ENCODE results near the gene PWWP2B.

The PWWP2B gene

GRCh38 chr10:132392811-132393694 is 3.9 kb upstream of the PWWP2B start:
- peak overlapping the region; percentile 72 for H3K9ac ChIP-seq (ENCODE audit: low read depth, low read length, poor library complexity, severe bottlenecking)
- H3F3A ChIP-seq (ENCODE audit: low read depth), result 0 out of 2 replicates have a peak, but pooled peaks cover 6% of the 10 kb centered on the region
- peaks cover under 1% of the 10 kb centered on the region for H4K20me1 ChIP-seq (ENCODE audit: insufficient read depth, low read length, poor library complexity, severe bottlenecking)
- peaks cover 14% of the 10 kb centered on the region for H3K79me2 ChIP-seq (ENCODE audit: insufficient read depth, low read length)
- H2AFZ ChIP-seq (ENCODE audit: low read length), result no peak overlapping the region
- peak overlapping the region; percentile 62 for H3K4me2 ChIP-seq (ENCODE audit: low read depth, low read length, poor library complexity, severe bottlenecking)
- H3K9me2 ChIP-seq (replicated peaks; ENCODE audit: low read depth, low read length), result no peaks in the 10 kb centered on the region
- no peak for TF ChIP-seq CTCF (conservative IDR thresholded peaks at IDR 0.05; ENCODE audit: low read length)
- TF ChIP-seq EZH2phosphoT487 (IDR thresholded peaks at IDR 0.05; ENCODE audit: borderline replicate concordance), result no peak
- no peaks in the 10 kb centered on the region for H3K9me3 ChIP-seq (ENCODE audit: insufficient read depth, low read depth, low read length)
- no peaks in the 10 kb centered on the region for H3K27me3 ChIP-seq (ENCODE audit: insufficient read depth, low read length, poor library complexity, severe bottlenecking)
- H3K36me3 ChIP-seq (ENCODE audit: insufficient read depth, low read length), result no peaks in the 10 kb centered on the region
- H3K4me1 ChIP-seq (ENCODE audit: insufficient read depth, low read length, poor library complexity, severe bottlenecking), result peaks cover 47% of the 10 kb centered on the region
- H3K4me3 ChIP-seq (ENCODE audit: low read length, poor library complexity, severe bottlenecking), result no peak overlapping the region

- H3F3A ChIP-seq (ENCODE audit: low read depth), result 0 out of 2 replicates have a peak, but pooled peaks cover 6% of the 10 kb centered on the region
- H2AFZ ChIP-seq (ENCODE audit: low read length), result no peak overlapping the region
- no peaks in the 10 kb centered on the region for H3K9me3 ChIP-seq (ENCODE audit: insufficient read depth, low read depth, low read length)
- H3K4me3 ChIP-seq (ENCODE audit: low read length, poor library complexity, severe bottlenecking), result no peak overlapping the region
- H4K20me1 ChIP-seq (ENCODE audit: insufficient read depth, low read length, poor library complexity, severe bottlenecking), result peaks cover 7% of the 10 kb centered on the region
- H3K4me1 ChIP-seq (ENCODE audit: insufficient read depth, low read length, poor library complexity, severe bottlenecking), result peaks cover 54% of the 10 kb centered on the region
- no peaks in the 10 kb centered on the region for H3K27me3 ChIP-seq (ENCODE audit: insufficient read depth, low read length, poor library complexity, severe bottlenecking)
- H3K9me2 ChIP-seq (replicated peaks; ENCODE audit: low read depth, low read length), result no peaks in the 10 kb centered on the region
- peaks cover 20% of the 10 kb centered on the region for H3K79me2 ChIP-seq (ENCODE audit: insufficient read depth, low read length)
- no peak for TF ChIP-seq CTCF (conservative IDR thresholded peaks at IDR 0.05; ENCODE audit: low read length)
- TF ChIP-seq EZH2phosphoT487 (IDR thresholded peaks at IDR 0.05; ENCODE audit: borderline replicate concordance), result no peak
- H3K9ac ChIP-seq (ENCODE audit: low read depth, low read length, poor library complexity, severe bottlenecking), result peak overlapping the region; percentile 72
- no peaks in the 10 kb centered on the region for H3K36me3 ChIP-seq (ENCODE audit: insufficient read depth, low read length)
- peak overlapping the region; percentile 62 for H3K4me2 ChIP-seq (ENCODE audit: low read depth, low read length, poor library complexity, severe bottlenecking)
These were observed 3.3 kb upstream of the PWWP2B start for GRCh38 chr10:132393695-132394181.

GRCh38 chr10:132394201-132394811 is 2.7 kb upstream of the PWWP2B start:
- H3K4me2 ChIP-seq (ENCODE audit: low read depth, low read length, poor library complexity, severe bottlenecking), result peak overlapping the region; percentile 62
- H3K27me3 ChIP-seq (ENCODE audit: insufficient read depth, low read length, poor library complexity, severe bottlenecking), result no peaks in the 10 kb centered on the region
- TF ChIP-seq CTCF (conservative IDR thresholded peaks at IDR 0.05; ENCODE audit: low read length), result no peak
- TF ChIP-seq EZH2phosphoT487 (IDR thresholded peaks at IDR 0.05; ENCODE audit: borderline replicate concordance), result no peak
- H3K9me2 ChIP-seq (replicated peaks; ENCODE audit: low read depth, low read length), result no peaks in the 10 kb centered on the region
- no peaks in the 10 kb centered on the region for H3K9me3 ChIP-seq (ENCODE audit: insufficient read depth, low read depth, low read length)
- H3K9ac ChIP-seq (ENCODE audit: low read depth, low read length, poor library complexity, severe bottlenecking), result peak overlapping the region; percentile 72
- H3F3A ChIP-seq (ENCODE audit: low read depth), result 0 out of 2 replicates have a peak, but pooled peaks cover 6% of the 10 kb centered on the region
- H3K36me3 ChIP-seq (ENCODE audit: insufficient read depth, low read length), result no peaks in the 10 kb centered on the region
- H3K4me1 ChIP-seq (ENCODE audit: insufficient read depth, low read length, poor library complexity, severe bottlenecking), result peaks cover 54% of the 10 kb centered on the region
- no peak overlapping the region for H2AFZ ChIP-seq (ENCODE audit: low read length)
- H3K4me3 ChIP-seq (ENCODE audit: low read length, poor library complexity, severe bottlenecking), result peak overlapping the region; percentile 13
- peaks cover 13% of the 10 kb centered on the region for H4K20me1 ChIP-seq (ENCODE audit: insufficient read depth, low read length, poor library complexity, severe bottlenecking)
- H3K79me2 ChIP-seq (ENCODE audit: insufficient read depth, low read length), result peaks cover 26% of the 10 kb centered on the region

Data from Loucy (cell line).